ENCODE data around the gene CDC34.

GRCh38 chr19:571566-571974 lies 40.0 kb downstream of the CDC34 start:
- TF ChIP-seq CREB1 (IDR thresholded peaks at IDR 0.05): no peak
- TF ChIP-seq CREB1 (CRISPR knock-in tag; IDR thresholded peaks at IDR 0.05): no peak
- no peak for TF ChIP-seq SIX5 (IDR thresholded peaks at IDR 0.05; ENCODE audit: borderline replicate concordance in 1 of 2, insufficient read depth in 1 of 2, low read depth in 1 of 2, low read length in 2 of 2)
- no peak for TF ChIP-seq ZBTB7A (IDR thresholded peaks at IDR 0.05; ENCODE audit: borderline replicate concordance, control insufficient read depth, low read depth, low read length)
- peak; percentile 5 for TF ChIP-seq TAF1 (IDR thresholded peaks at IDR 0.05; ENCODE audit: control insufficient read depth, extremely low read depth, insufficient read depth, low read length, severe bottlenecking)
- no peak for TF ChIP-seq PPARD (CRISPR knock-in tag; IDR thresholded peaks at IDR 0.05)
- no peak for TF ChIP-seq ZNF507 (tag; conservative IDR thresholded peaks at IDR 0.05)
- TF ChIP-seq, protein P1, sequence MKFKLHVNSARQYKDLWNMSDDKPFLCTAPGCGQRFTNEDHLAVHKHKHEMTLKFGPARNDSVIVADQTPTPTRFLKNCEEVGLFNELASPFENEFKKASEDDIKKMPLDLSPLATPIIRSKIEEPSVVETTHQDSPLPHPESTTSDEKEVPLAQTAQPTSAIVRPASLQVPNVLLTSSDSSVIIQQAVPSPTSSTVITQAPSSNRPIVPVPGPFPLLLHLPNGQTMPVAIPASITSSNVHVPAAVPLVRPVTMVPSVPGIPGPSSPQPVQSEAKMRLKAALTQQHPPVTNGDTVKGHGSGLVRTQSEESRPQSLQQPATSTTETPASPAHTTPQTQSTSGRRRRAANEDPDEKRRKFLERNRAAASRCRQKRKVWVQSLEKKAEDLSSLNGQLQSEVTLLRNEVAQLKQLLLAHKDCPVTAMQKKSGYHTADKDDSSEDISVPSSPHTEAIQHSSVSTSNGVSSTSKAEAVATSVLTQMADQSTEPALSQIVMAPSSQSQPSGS (CRISPR knock-in tag; IDR thresholded peaks at IDR 0.05): no peak
- no peak for TF ChIP-seq EZH2 (IDR thresholded peaks at IDR 0.05; ENCODE audit: borderline replicate concordance, low read depth, low read length)
- no peak for TF ChIP-seq CTCF (IDR thresholded peaks at IDR 0.05 in 2 of 3, conservative IDR thresholded peaks at IDR 0.05 in 1 of 3; ENCODE audit: insufficient read depth in 2 of 3, low read depth in 1 of 3, low read length in 3 of 3)

Measured in K562 (cell line).